ENCODE results near the gene RPIA. TPM values are rescaled to one million over a fixed set of nuclear protein-coding genes. Genes with fewer than 3 reads are reported as not detected.

Gene RPIA
- 6.2 and 8.3 TPM in 2 replicates for total RNA-seq

DNA sequence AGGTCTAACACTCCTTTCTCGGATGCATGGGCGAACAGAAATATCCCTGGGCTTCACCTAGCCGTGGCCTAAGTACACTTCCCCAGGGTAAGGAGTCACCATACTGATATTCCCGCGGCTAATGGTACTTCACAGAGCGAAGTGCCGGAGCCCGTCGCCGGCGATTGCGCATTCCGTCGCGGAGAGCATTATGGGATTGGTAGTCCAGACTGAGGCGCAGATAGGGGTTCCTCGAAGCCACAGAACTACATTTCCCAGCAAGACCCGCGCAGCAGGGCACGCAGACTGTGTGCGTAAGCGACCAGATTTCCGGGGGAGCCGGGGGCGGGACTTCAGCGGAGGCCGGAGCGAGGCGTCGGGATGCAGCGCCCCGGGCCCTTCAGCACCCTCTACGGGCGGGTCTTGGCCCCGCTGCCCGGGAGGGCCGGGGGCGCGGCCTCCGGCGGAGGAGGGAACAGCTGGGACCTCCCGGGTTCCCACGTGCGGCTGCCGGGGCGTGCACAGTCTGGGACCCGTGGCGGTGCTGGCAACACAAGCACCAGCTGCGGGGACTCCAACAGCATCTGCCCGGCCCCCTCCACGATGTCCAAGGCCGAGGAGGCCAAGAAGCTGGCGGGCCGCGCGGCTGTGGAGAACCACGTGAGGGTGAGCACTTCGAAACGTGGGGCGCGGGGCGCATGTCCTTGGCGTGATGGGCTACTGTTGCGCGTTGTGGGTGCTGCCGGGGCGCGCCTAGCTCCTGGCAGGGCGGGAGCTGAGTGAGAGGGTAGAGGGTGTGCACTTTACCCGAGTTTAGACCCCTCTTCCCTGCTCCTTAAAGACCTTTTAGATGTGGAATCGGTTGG, at the start of gene RPIA:
RPIA (plus strand) TSS at position 335 of the 845 bp plus-strand sequence; CDS start at position 361, 26 bp downstream.

Other genes starting within 250 kb of the RPIA start
- gene FOXI3, start 239.0 kb upstream of the RPIA start, total RNA-seq: 0.34 TPM in 1 of 2 replicates, not detected in the other
- 32.8 and 43.0 TPM in 2 replicates for gene EIF2AK3, start 64.2 kb upstream of the RPIA start, total RNA-seq